SK-N-SH (cell line): ENCODE results near the gene ZDHHC21.

ENCODE experiments used
- EZH2phosphoT487 ChIP-seq: fragments of 200-600 bp; sonication (generic); IDR thresholded peaks from 2 replicates; pipeline ENCODE4 v1.6.1; 2017; ENCODE audit warnings: low read depth, mixed run types, mild to moderate bottlenecking, antibody characterized with exemption, moderate library complexity, borderline replicate concordance
- FOXJ3 ChIP-seq: sonication (generic); formaldehyde crosslinking; IDR thresholded peaks from 2 replicates; pipeline ENCODE4 v1.5.1; 2020; ENCODE audit warnings: mild to moderate bottlenecking, missing genetic modification reagents

GRCh38 chr9:14585730-14586473, 107.3 kb downstream of the ZDHHC21 start:
- TF ChIP-seq EZH2phosphoT487 (no peak), FOXJ3 (no peak)
